NT2/D1 (cell line): ENCODE data around the gene RTN4RL1.

Experiments
- SUZ12 ChIP-seq: IDR thresholded peaks from 2 replicates; pipeline ENCODE4 v1.6.1; 2011; ENCODE audit not compliant: insufficient read length, insufficient read depth; ENCODE audit errors: extremely low read depth
- YY1 ChIP-seq: IDR thresholded peaks from 2 replicates; pipeline ENCODE4 v1.6.1; 2011; ENCODE audit not compliant: insufficient read length, insufficient read depth
- ZNF274 ChIP-seq: IDR thresholded peaks from 2 replicates; pipeline ENCODE4 v1.6.1; 2011; ENCODE audit warnings: mild to moderate bottlenecking, low read depth, low read length

DNA sequence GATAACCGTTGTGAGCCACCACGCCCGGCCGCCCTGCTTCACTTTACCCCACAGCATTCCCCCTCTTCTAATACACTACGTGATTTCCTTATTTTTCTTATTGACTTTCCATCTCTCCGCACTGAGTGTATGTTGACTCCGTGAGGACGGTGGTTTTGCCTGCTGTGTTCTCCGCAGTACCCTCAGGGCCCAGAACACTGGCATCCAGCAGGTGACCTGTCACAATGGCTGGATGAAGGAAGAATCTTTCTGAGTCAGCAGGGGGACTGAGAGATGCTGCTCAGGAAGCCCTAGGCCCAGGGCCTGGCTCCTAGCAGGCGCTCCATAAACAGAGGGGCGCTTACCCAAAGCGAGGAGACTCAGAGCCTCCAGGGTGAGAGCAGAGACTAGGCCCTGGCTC lies 79.5 kb downstream of the RTN4RL1 start:
- no peak for TF ChIP-seq ZNF274
- TF ChIP-seq SUZ12, result no peak
- no peak for TF ChIP-seq YY1
